Mesodermal cell (in vitro differentiated cells): ENCODE results near the gene OGFOD3.
"Not testable (repeated sequence)": the region's sequence is repeated elsewhere in the genome, so short reads cannot be mapped to it uniquely, and the experiment has no call there.

Experiments
- H3K27ac ChIP-seq: 2 replicates; pipeline ENCODE4 v1.7.0; 2013; ENCODE audit warnings: mild to moderate bottlenecking, low read depth, low read length, moderate library complexity; ENCODE audit not compliant: severe bottlenecking
- H3K36me3 ChIP-seq: 2 replicates; pipeline ENCODE4 v1.7.1; 2013; ENCODE audit warnings: mild to moderate bottlenecking, low read length, moderate library complexity; ENCODE audit not compliant: control insufficient read depth, insufficient read depth
- H3K4me1 ChIP-seq: one replicate; pipeline ENCODE4 v1.7.1; 2013; ENCODE audit warnings: mild to moderate bottlenecking, low read length; ENCODE audit not compliant: insufficient read depth, control insufficient read depth, poor library complexity, severe bottlenecking
- H3K4me3 ChIP-seq: 2 replicates; pipeline ENCODE4 v1.7.0; 2013; ENCODE audit warnings: low read length, control low read depth, mild to moderate bottlenecking; ENCODE audit not compliant: insufficient read depth, poor library complexity, severe bottlenecking; ENCODE audit errors: extremely low read depth
- H3K9me3 ChIP-seq: 2 replicates; pipeline ENCODE4 v1.7.1; 2013; ENCODE audit warnings: mild to moderate bottlenecking, low read length, moderate library complexity; ENCODE audit not compliant: control insufficient read depth
- WGBS, 2 experiments: methylation state at CpG; one replicate each; pipeline ENCODE4 v1.1.5; 2013; ENCODE audit warnings: missing lambda C conversion rate in 2 of 2; ENCODE audit not compliant: insufficient coverage in 2 of 2; 5-methylcytosine and 5-hydroxymethylcytosine counted together

OGFOD3 gene

GRCh38 chr17:82386255-82386831 is 32.0 kb downstream of the OGFOD3 start:
- Histone ChIP-seq H3K4me1 (peaks cover 11% of the 10 kb centered on the region), H3K9me3 (no peaks in the 10 kb centered on the region), H3K4me3 (no peak overlapping the region), H3K36me3 (no peaks in the 10 kb centered on the region), H3K27ac (no peak overlapping the region)
- 78 to 86% methylated on average over 10 of the region's 17 CpGs for WGBS, 2 experiments

GRCh38 chr17:82385559-82386254 is 32.7 kb downstream of the OGFOD3 start:
- no peak overlapping the region for H3K27ac ChIP-seq
- H3K36me3 ChIP-seq: no peaks in the 10 kb centered on the region
- WGBS, 2 experiments: 40 to 50% methylated on average over 10 to 16 of the region's 26 CpGs

GRCh38 chr17:82384730-82385481 is 33.5 kb downstream of the OGFOD3 start:
- Histone ChIP-seq H3K36me3 (no peaks in the 10 kb centered on the region), H3K4me3 (no peak overlapping the region), H3K4me1 (peaks cover 11% of the 10 kb centered on the region), H3K27ac (no peak overlapping the region), H3K9me3 (no peaks in the 10 kb centered on the region)
- WGBS, 2 experiments: 70 to 75% methylated on average over 25 to 26 of the region's 26 CpGs

More at GRCh38 chr17:82385559-82386254, 32.7 kb downstream of the OGFOD3 start:
- Histone ChIP-seq H3K4me3 (no peak overlapping the region), H3K9me3 (no peaks in the 10 kb centered on the region), H3K4me1 (peaks cover 11% of the 10 kb centered on the region)

- WGBS, 2 experiments: 82 to 92% methylated on average over 16 to 20 of the region's 22 CpGs
- H3K36me3 ChIP-seq: no peaks in the 10 kb centered on the region
- peaks cover 11% of the 10 kb centered on the region for H3K4me1 ChIP-seq
These were observed 34.2 kb downstream of the OGFOD3 start for GRCh38 chr17:82384051-82384729.

GRCh38 chr17:82383411-82383810 is 35.0 kb downstream of the OGFOD3 start:
- H3K4me1 ChIP-seq: peaks cover 11% of the 10 kb centered on the region
- no peaks in the 10 kb centered on the region for H3K9me3 ChIP-seq
- no peaks in the 10 kb centered on the region for H3K36me3 ChIP-seq
- no peak overlapping the region for H3K27ac ChIP-seq
- H3K4me3 ChIP-seq: no peak overlapping the region
- 80 to 87% methylated on average over 15 to 16 of the region's 18 CpGs for WGBS, 2 experiments

More at GRCh38 chr17:82384051-82384729, 34.2 kb downstream of the OGFOD3 start:
- Histone ChIP-seq H3K27ac (no peak overlapping the region), H3K4me3 (no peak overlapping the region), H3K9me3 (no peaks in the 10 kb centered on the region)

- no peak overlapping the region for H3K4me3 ChIP-seq
- H3K4me1 ChIP-seq: peaks cover 11% of the 10 kb centered on the region
- no peaks in the 10 kb centered on the region for H3K36me3 ChIP-seq
- WGBS, 2 experiments: 91 to 92% methylated on average over 10 to 11 of the region's 11 CpGs
- no peaks in the 10 kb centered on the region for H3K9me3 ChIP-seq
- H3K27ac ChIP-seq: no peak overlapping the region
These were observed 35.5 kb downstream of the OGFOD3 start for GRCh38 chr17:82382933-82383255.

- H3K9me3 ChIP-seq, H3K36me3 ChIP-seq, H3K4me3 ChIP-seq, H3K27ac ChIP-seq: not testable (repeated sequence)
- WGBS, 2 experiments: 94 to 96% methylated on average over 11 to 16 of the region's 21 CpGs
- H3K4me1 ChIP-seq: peaks cover 11% of the 10 kb centered on the region
These were observed 36.0 kb downstream of the OGFOD3 start for GRCh38 chr17:82382220-82382932.

- H3K4me1 ChIP-seq: peaks cover 11% of the 10 kb centered on the region
- 92% methylated on average over 7 of the region's 10 CpGs; no CpG with 5 or more reads in 1 of the 2 experiments for WGBS, 2 experiments
These were observed 36.7 kb downstream of the OGFOD3 start for GRCh38 chr17:82381703-82382009.

GRCh38 chr17:82380860-82381702 is 37.3 kb downstream of the OGFOD3 start:
- Histone ChIP-seq H3K27ac (no peak overlapping the region), H3K36me3 (no peaks in the 10 kb centered on the region), H3K4me3 (no peak overlapping the region), H3K4me1 (peaks cover 11% of the 10 kb centered on the region), H3K9me3 (no peaks in the 10 kb centered on the region)
- 89% methylated on average over 20 to 22 of the region's 23 CpGs for WGBS, 2 experiments

More at GRCh38 chr17:82381703-82382009, 36.7 kb downstream of the OGFOD3 start:
- not testable (repeated sequence) for H3K4me3 ChIP-seq, H3K36me3 ChIP-seq, H3K27ac ChIP-seq, H3K9me3 ChIP-seq

GRCh38 chr17:82378741-82379021 is 39.7 kb downstream of the OGFOD3 start:
- Histone ChIP-seq H3K9me3 (no peaks in the 10 kb centered on the region), H3K27ac (no peak overlapping the region), H3K4me3 (no peak overlapping the region), H3K36me3 (no peaks in the 10 kb centered on the region), H3K4me1 (no peaks in the 10 kb centered on the region)
- 85 to 91% methylated on average over 7 to 9 of the region's 10 CpGs for WGBS, 2 experiments
